Fibroblast of lung (primary cell): Measurements from ENCODE around the gene ILRUN. TPM values are rescaled to one million over a fixed set of nuclear protein-coding genes. Genes with fewer than 3 reads are reported as not detected.
A peak's percentile ranks its signal among the peaks of the same experiment; 100 is the strongest.
"Not testable (repeated sequence)": the region's sequence is repeated elsewhere in the genome, so short reads cannot be mapped to it uniquely, and the experiment has no call there.

Experiments used
- DNase-seq, 2 donors: peaks; one replicate each; pipeline versions ENCODE4 v3.0.0 to v3.0.0-alpha.2; 2010; ENCODE audit warnings: low read depth in 2 of 2
- H2AFZ ChIP-seq: 2 replicates; pipeline ENCODE4 v1.5.1; 2012; ENCODE audit warnings: low read length, control low read depth, inconsistent platforms
- H3K27ac ChIP-seq: 2 replicates; pipeline ENCODE4 v1.5.1; 2011; ENCODE audit warnings: low read length, control low read depth; ENCODE audit not compliant: insufficient read depth
- H3K27me3 ChIP-seq: 2 replicates; pipeline ENCODE4 v1.5.1; 2011; ENCODE audit warnings: mild to moderate bottlenecking, low read length; ENCODE audit not compliant: control insufficient read depth, insufficient read depth
- H3K36me3 ChIP-seq: 2 replicates; pipeline ENCODE4 v1.5.1; 2011; ENCODE audit warnings: low read length; ENCODE audit not compliant: control insufficient read depth, insufficient read depth
- H3K4me1 ChIP-seq: 2 replicates; pipeline ENCODE4 v1.5.1; 2011; ENCODE audit warnings: low read length; ENCODE audit not compliant: control insufficient read depth, insufficient read depth; ENCODE audit errors: extremely low read depth
- H3K4me2 ChIP-seq: 2 replicates; pipeline ENCODE4 v1.5.1; 2011; ENCODE audit warnings: low read length, control low read depth; ENCODE audit not compliant: insufficient read depth; ENCODE audit errors: extremely low read depth
- H3K4me3 ChIP-seq, 4 experiments: fragments of 200-600 bp in 1 of 4; sonication (generic) in 1 of 4; replicated peaks in 1 of 4; 2 replicates each; pipeline ENCODE4 v1.5.1; 2011 to 2016; ENCODE audit warnings: low read length in 4 of 4, low read depth in 3 of 4, mild to moderate bottlenecking in 3 of 4, control low read depth in 2 of 4, inconsistent platforms in 1 of 4, mixed read lengths in 1 of 4; ENCODE audit not compliant: insufficient read depth in 1 of 4; ENCODE audit errors: control extremely low read depth in 1 of 4
- H3K79me2 ChIP-seq: 2 replicates; pipeline ENCODE4 v1.5.1; 2012; ENCODE audit warnings: mild to moderate bottlenecking, low read length, inconsistent platforms; ENCODE audit not compliant: control insufficient read depth, insufficient read depth
- H3K9ac ChIP-seq: 2 replicates; pipeline ENCODE4 v1.5.1; 2011; ENCODE audit warnings: mild to moderate bottlenecking, low read length, control low read depth; ENCODE audit not compliant: insufficient read depth
- H3K9me3 ChIP-seq: 2 replicates; pipeline ENCODE4 v1.5.1; 2012; ENCODE audit warnings: low read depth, low read length; ENCODE audit not compliant: control insufficient read depth, insufficient read depth
- H4K20me1 ChIP-seq: 2 replicates; pipeline ENCODE4 v1.5.1; 2011; ENCODE audit warnings: low read length; ENCODE audit not compliant: control insufficient read depth, insufficient read depth; ENCODE audit errors: extremely low read depth
- CTCF ChIP-seq, 2 donors: IDR thresholded peaks in 1 of 2; conservative IDR thresholded peaks in 1 of 2; 1 replicate in 1 of 2; 2 replicates in 1 of 2; pipeline ENCODE4 v1.5.1; 2011 to 2012; ENCODE audit warnings: low read length in 2 of 2, control low read depth in 1 of 2, inconsistent platforms in 1 of 2, low read depth in 1 of 2, mild to moderate bottlenecking in 1 of 2
- EZH2 ChIP-seq: IDR thresholded peaks from 2 replicates; pipeline ENCODE4 v1.5.1; 2012; ENCODE audit warnings: low read length, control low read depth, mild to moderate bottlenecking; ENCODE audit errors: missing control alignments
- polyA plus RNA-seq, 2 donors: library from polyadenylated mRNA; depleted of rRNA in 1 of 2; stranded (reverse) in 1 of 2; unstranded in 1 of 2; fragments of >200 nt; gene quantifications; 2 replicates each; pipeline ENCODE4 v1.2.1, GENCODE V29; 2011 to 2012; ENCODE audit warnings: missing spikeins in 1 of 2
- total RNA-seq: library from RNA; depleted of rRNA; stranded (reverse); fragments of >200 nt; gene quantifications from 2 replicates; pipeline ENCODE4 v1.2.1, GENCODE V29; 2014

Gene ILRUN
- total and polyA plus RNA-seq, 2 donors (not counting 1 experiment from before 2014, with no cell fraction given), result 44.1 to 60.1 TPM

- peak overlapping the region; percentile 16 to 64 (median 46) for H3K4me3 ChIP-seq
- H2AFZ ChIP-seq, result peak overlapping the region; percentile 24
- H3K4me2 ChIP-seq, result peak overlapping the region; percentile 94
- peak overlapping the region; percentile 96 for H3K27ac ChIP-seq
- no peaks in the 10 kb centered on the region for H3K9me3 ChIP-seq
- H3K79me2 ChIP-seq, result peaks cover 49% of the 10 kb centered on the region
- no peaks in the 10 kb centered on the region for H3K36me3 ChIP-seq
- TF ChIP-seq CTCF (conservative IDR thresholded peaks at IDR 0.05 in 1 of 2, IDR thresholded peaks at IDR 0.05 in 1 of 2; ENCODE audit: low read depth in 1 of 2, low read length in 2 of 2) (no peak), EZH2 (no peak)
- peak; percentile 85 to 91 for DNase-seq
- H3K9ac ChIP-seq, result peak overlapping the region; percentile 59
- no peaks in the 10 kb centered on the region for H3K27me3 ChIP-seq
- peaks cover 7% of the 10 kb centered on the region for H3K4me1 ChIP-seq
- no peaks in the 10 kb centered on the region for H4K20me1 ChIP-seq
These were observed 39.1 kb downstream of the ILRUN start for GRCh38 chr6:34657307-34657978.

GRCh38 chr6:34657037-34657306, 39.6 kb downstream of the ILRUN start:
- Histone ChIP-seq H3K4me2 (peak overlapping the region; percentile 94), H4K20me1 (no peaks in the 10 kb centered on the region), H3K9ac (peak overlapping the region; percentile 10), H3K27me3 (no peaks in the 10 kb centered on the region), H3K4me3 (peak overlapping the region; percentile 16 to 64 (median 46)), H3K4me1 (peaks cover 7% of the 10 kb centered on the region), H3K27ac (peak overlapping the region; percentile 96), H3K79me2 (peaks cover 46% of the 10 kb centered on the region), H2AFZ (no peak overlapping the region), H3K9me3 (no peaks in the 10 kb centered on the region), H3K36me3 (no peaks in the 10 kb centered on the region)
- peak in 1 of 2 donors; percentile 77 for DNase-seq
- TF ChIP-seq CTCF (conservative IDR thresholded peaks at IDR 0.05 in 1 of 2, IDR thresholded peaks at IDR 0.05 in 1 of 2; ENCODE audit: low read depth in 1 of 2, low read length in 2 of 2), result no peak
- TF ChIP-seq EZH2, result no peak

- DNase-seq, result peak; percentile 74 to 80
- Histone ChIP-seq H3K4me1 (peaks cover 7% of the 10 kb centered on the region), H3K27me3 (no peaks in the 10 kb centered on the region), H4K20me1 (no peaks in the 10 kb centered on the region), H3K4me2 (peak overlapping the region; percentile 94), H3K9ac (peak overlapping the region; percentile 44), H3K4me3 (peak overlapping the region; percentile 17 to 64 (median 46)), H3K9me3 (no peaks in the 10 kb centered on the region), H3K36me3 (no peaks in the 10 kb centered on the region), H3K79me2 (peaks cover 46% of the 10 kb centered on the region), H3K27ac (peak overlapping the region; percentile 96), H2AFZ (no peak overlapping the region)
- TF ChIP-seq CTCF (conservative IDR thresholded peaks at IDR 0.05 in 1 of 2, IDR thresholded peaks at IDR 0.05 in 1 of 2; ENCODE audit: low read depth in 1 of 2, low read length in 2 of 2), result no peak
- TF ChIP-seq EZH2, result no peak
These were observed 40.1 kb downstream of the ILRUN start for GRCh38 chr6:34656378-34657036.

GRCh38 chr6:34655876-34656377, 40.6 kb downstream of the ILRUN start:
- H3K27ac ChIP-seq, result peak overlapping the region; percentile 96
- H3K4me1 ChIP-seq, H3K36me3 ChIP-seq, H2AFZ ChIP-seq, DNase-seq, H4K20me1 ChIP-seq, H3K9me3 ChIP-seq, H3K27me3 ChIP-seq: not testable (repeated sequence)
- H3K4me2 ChIP-seq, result peak overlapping the region; percentile 94
- peak overlapping the region; percentile 44 for H3K9ac ChIP-seq
- H3K79me2 ChIP-seq, result peaks cover 47% of the 10 kb centered on the region
- H3K4me3 ChIP-seq, result peak overlapping the region in 2 of 4 experiments; percentile 17 to 45
